MCF 10A (cell line): ENCODE results near the gene LMTK3. TPM values are rescaled to one million over a fixed set of nuclear protein-coding genes. Genes with fewer than 3 reads are reported as not detected.

Source experiments
- BruUV-seq: library from RNA; stranded (reverse); fragments of 400-500 nt; replicated peaks from 2 replicates; lab custom pipeline; 2021; lab: Mats Ljungman, UMichigan
- CTCF ChIA-PET: fragments of 300-600 bp; sonication (Branson Sonifier 250); formaldehyde crosslinking; extraction: SDS; loops from one replicate; lab custom pipeline; 2021; ENCODE audit warnings: antibody characterized with exemption, inconsistent platforms; lab: Yijun Ruan, JAX
- POLR2A ChIA-PET: fragments of 300-600, 350-650 bp; sonication (Branson Sonifier 250); formaldehyde crosslinking; extraction: SDS; loops from one replicate; lab custom pipeline; 2020; ENCODE audit warnings: antibody characterized with exemption, inconsistent platforms; lab: Yijun Ruan, JAX
- DNase-seq: peaks from one replicate; pipeline ENCODE4 v3.0.0-alpha.2; 2018; ENCODE audit not compliant: unreplicated experiment
- H3K27ac Mint-ChIP-seq: one replicate; pipeline ENCODE4 v1.8.0; 2022; ENCODE audit warnings: mild to moderate bottlenecking, low read depth, mixed read lengths; ENCODE audit not compliant: unreplicated experiment
- H3K27me3 Mint-ChIP-seq: one replicate; pipeline ENCODE4 v1.8.0; 2022; ENCODE audit warnings: mixed read lengths; ENCODE audit not compliant: insufficient read depth, unreplicated experiment
- H3K36me3 Mint-ChIP-seq: one replicate; pipeline ENCODE4 v1.8.0; 2022; ENCODE audit warnings: mild to moderate bottlenecking, moderate library complexity, mixed read lengths; ENCODE audit not compliant: insufficient read depth, unreplicated experiment
- H3K4me1 Mint-ChIP-seq: one replicate; pipeline ENCODE4 v1.8.0; 2022; ENCODE audit warnings: mixed read lengths; ENCODE audit not compliant: insufficient read depth, unreplicated experiment
- H3K4me3 Mint-ChIP-seq: one replicate; pipeline ENCODE4 v1.8.0; 2022; ENCODE audit warnings: mild to moderate bottlenecking, moderate library complexity, mixed read lengths; ENCODE audit not compliant: unreplicated experiment
- H3K9me3 Mint-ChIP-seq: one replicate; pipeline ENCODE4 v1.8.0; 2022; ENCODE audit warnings: mixed read lengths; ENCODE audit not compliant: unreplicated experiment
- CTCF ChIP-seq: fragments of 200-600 bp; IDR thresholded peaks from one replicate; pipeline ENCODE4 v1.8.0; 2022; ENCODE audit warnings: antibody characterized with exemption, mild to moderate bottlenecking; ENCODE audit not compliant: unreplicated experiment
- intact Hi-C: fragments of 100-400 bp; cut with micrococcal nuclease; formaldehyde crosslinking; loops from 2 replicates; pipeline ENCODE4 v1.14.1; 2022
- total RNA-seq: library from RNA; stranded (reverse); gene quantifications from 2 replicates; pipeline ENCODE4 v1.2.3, GENCODE V29; 2022

The LMTK3 gene
- total RNA-seq, 1 experiment from 2014 or later, result 0.37 TPM

DNA sequence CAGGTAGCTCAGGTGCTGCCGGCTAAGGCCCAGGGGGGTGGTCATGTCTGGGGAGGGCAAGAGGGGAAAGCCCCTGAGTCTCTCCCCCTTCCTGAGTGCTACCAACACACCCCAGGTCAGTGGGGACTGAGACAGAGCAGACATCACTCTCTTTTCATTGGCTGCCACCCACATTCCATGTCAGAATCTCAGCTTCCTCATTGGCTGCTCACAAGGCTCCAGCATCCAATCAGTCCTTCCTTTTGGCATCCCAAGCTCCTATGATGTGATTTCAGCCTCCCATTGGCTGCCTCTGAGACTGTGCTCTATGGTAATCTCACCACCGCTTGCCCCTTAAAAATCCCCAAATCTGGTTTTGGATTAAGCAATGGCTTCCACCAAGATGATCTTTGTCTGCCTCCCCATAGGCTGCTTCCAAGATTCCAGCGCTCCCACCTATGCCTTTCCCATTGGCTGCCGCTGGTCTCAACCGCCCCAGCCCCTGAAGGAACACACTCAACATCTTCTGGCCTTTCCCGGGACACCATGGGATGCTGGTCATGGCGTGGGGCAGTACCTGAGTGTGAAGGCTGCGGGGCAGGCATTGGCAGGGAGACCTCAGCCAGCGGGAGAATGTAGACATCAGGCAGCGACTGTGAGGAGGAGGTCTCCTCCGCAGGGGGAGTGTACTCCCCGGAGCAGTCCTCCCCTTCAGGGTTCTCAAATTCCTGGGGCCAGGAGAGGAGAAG, 2.0 kb downstream of the LMTK3 start:
- no TSS peak for BruUV-seq

GRCh38 chr19:48508729-48509411, 2.8 kb downstream of the LMTK3 start:
- intact Hi-C loops, result no loop called here

More for the DNA sequence above, 2.0 kb downstream of the LMTK3 start:
- no peaks in the 10 kb centered on the region for H3K9me3 Mint-ChIP-seq
- H3K4me3 Mint-ChIP-seq, result no peak overlapping the region
- no peak for DNase-seq
- H3K27ac Mint-ChIP-seq, result no peak overlapping the region
- POLR2A ChIA-PET, result no interaction called here
- CTCF ChIA-PET, result interaction anchor here (0.9 to 5.4 kb wide), 3 partner anchors 15 to 79 kb away, joined by 3 to 99 read pairs (median 3); no protein-coding TSS in a partner anchor
- intact Hi-C loops, result no loop called here
- no peaks in the 10 kb centered on the region for H3K4me1 Mint-ChIP-seq
- H3K27me3 Mint-ChIP-seq, result no peaks in the 10 kb centered on the region
- TF ChIP-seq CTCF, result no peak
- H3K36me3 Mint-ChIP-seq, result no peaks in the 10 kb centered on the region

GRCh38 chr19:48507911-48508439, 3.7 kb downstream of the LMTK3 start:
- Mint-ChIP-seq H3K9me3 (no peaks in the 10 kb centered on the region), H3K27ac (no peak overlapping the region), H3K4me1 (no peaks in the 10 kb centered on the region), H3K27me3 (no peaks in the 10 kb centered on the region), H3K4me3 (no peak overlapping the region), H3K36me3 (peaks cover 5% of the 10 kb centered on the region)
- TF ChIP-seq CTCF, result no peak
- DNase-seq, result no peak
- BruUV-seq, result no TSS peak
- intact Hi-C loops, result no loop called here
- ChIA-PET CTCF (interaction anchor here (0.6 to 5.4 kb wide), 11 partner anchors 9 to 1139 kb away, joined by 3 to 99 read pairs (median 4); no protein-coding TSS in a partner anchor), POLR2A (interaction anchor here (0.9 to 1.1 kb wide), 2 partner anchors 15 to 77 kb away, joined by 3 read pairs; no protein-coding TSS in a partner anchor)

More at GRCh38 chr19:48508729-48509411, 2.8 kb downstream of the LMTK3 start:
- Mint-ChIP-seq H3K27ac (no peak overlapping the region), H3K36me3 (peaks cover 5% of the 10 kb centered on the region), H3K4me1 (no peaks in the 10 kb centered on the region), H3K4me3 (no peak overlapping the region), H3K9me3 (no peaks in the 10 kb centered on the region), H3K27me3 (no peaks in the 10 kb centered on the region)
- TF ChIP-seq CTCF, result no peak
- ChIA-PET POLR2A (interaction anchor here (1.1 kb wide), 1 partner anchor 76 kb away, joined by 3 read pairs; no protein-coding TSS in a partner anchor), CTCF (interaction anchor here (0.9 to 5.4 kb wide), 3 partner anchors 62 to 80 kb away, joined by 3 to 99 read pairs (median 6); no protein-coding TSS in a partner anchor)
- BruUV-seq, result no TSS peak
- no peak for DNase-seq
